ENCODE measurements around the gene PLEKHN1.

GRCh38 chr1:955474-955873 lies 10.8 kb upstream of the PLEKHN1 start:
- TF ChIP-seq CTCF (IDR thresholded peaks at IDR 0.05; ENCODE audit: low read length) (no peak), EZH2 (optimal IDR thresholded peaks at IDR 0.05; ENCODE audit: low read depth, low read length) (no peak), EZH2phosphoT487 (IDR thresholded peaks at IDR 0.05; ENCODE audit: low read length) (no peak)
